SU-DHL-6 (cell line): ENCODE measurements around the gene FBXO46.

Source experiments
- H2AFZ ChIP-seq: fragments of 200-600 bp; sonication (generic); 2 replicates; pipeline ENCODE4 v1.6.1; 2014; ENCODE audit warnings: low read depth, mild to moderate bottlenecking, moderate library complexity, mixed read lengths, antibody characterized with exemption, low read length; ENCODE audit not compliant: severe bottlenecking
- H3F3A ChIP-seq: fragments of 200-600 bp; shearing (Covaris generic); 2 replicates; pipeline ENCODE4 v1.6.0; 2016; ENCODE audit warnings: antibody characterized with exemption, mild to moderate bottlenecking; ENCODE audit not compliant: insufficient read depth
- H3K27ac ChIP-seq: fragments of 200-600 bp; sonication (generic); 2 replicates; pipeline ENCODE4 v1.5.1; 2016; ENCODE audit warnings: low read depth, mild to moderate bottlenecking, low read length, moderate library complexity, mixed read lengths
- H3K27me3 ChIP-seq: fragments of 200-600 bp; sonication (generic), shearing (Covaris generic); 2 replicates; pipeline ENCODE4 v1.6.0; 2014; ENCODE audit warnings: mild to moderate bottlenecking, low read length
- H3K36me3 ChIP-seq: fragments of 200-600 bp; sonication (generic); 2 replicates; pipeline ENCODE4 v1.6.1; 2014; ENCODE audit warnings: mild to moderate bottlenecking, low read length, mixed read lengths
- H3K4me2 ChIP-seq: fragments of 300-600, 200-600 bp; shearing (Covaris generic), sonication (generic); 2 replicates; pipeline ENCODE4 v1.6.0; 2014; ENCODE audit warnings: low read length, low read depth, mild to moderate bottlenecking; ENCODE audit not compliant: poor library complexity, severe bottlenecking
- H3K4me3 ChIP-seq: fragments of 200-600 bp; sonication (generic); 2 replicates; pipeline ENCODE4 v1.5.1; 2014; ENCODE audit warnings: antibody characterized with exemption, low read length, mild to moderate bottlenecking, mixed read lengths; ENCODE audit not compliant: insufficient read depth, poor library complexity, severe bottlenecking
- H3K79me2 ChIP-seq: fragments of 200-600 bp; sonication (generic); 2 replicates; pipeline ENCODE4 v1.6.1; 2014; ENCODE audit warnings: mild to moderate bottlenecking, low read length, moderate library complexity; ENCODE audit not compliant: insufficient read depth
- H3K9ac ChIP-seq: fragments of 200-600 bp; sonication (generic); 2 replicates; pipeline ENCODE4 v1.7.0; 2014; ENCODE audit warnings: mild to moderate bottlenecking, low read length
- H3K9me2 ChIP-seq: fragments of 200-600 bp; sonication (generic); replicated peaks from 2 replicates; pipeline ENCODE4 v1.6.1; 2014; ENCODE audit warnings: low read length; ENCODE audit not compliant: insufficient read depth
- H3K9me3 ChIP-seq: fragments of 200-600 bp; sonication (generic); 2 replicates; pipeline ENCODE4 v1.6.1; 2014; ENCODE audit warnings: low read length, mixed read lengths; ENCODE audit not compliant: insufficient read depth
- H4K20me1 ChIP-seq: fragments of 200-600 bp; sonication (generic); 2 replicates; pipeline ENCODE4 v1.6.1; 2014; ENCODE audit warnings: low read depth, mild to moderate bottlenecking, antibody characterized with exemption, low read length, moderate library complexity, mixed read lengths
- EZH2phosphoT487 ChIP-seq: fragments of 200-600 bp; sonication (generic), shearing (Covaris generic); conservative IDR thresholded peaks from 2 replicates; pipeline ENCODE4 v1.6.1; 2018; ENCODE audit warnings: mild to moderate bottlenecking, antibody characterized with exemption, low read length, moderate library complexity, mixed read lengths
- TF ChIP-seq, protein P1 (sequence below): fragments of 200-600 bp; sonication (generic); IDR thresholded peaks from one replicate; pipeline ENCODE4 v1.5.1; 2017; ENCODE audit warnings: antibody characterized with exemption, mild to moderate bottlenecking, low read length, moderate library complexity; ENCODE audit not compliant: insufficient read depth, poor library complexity, severe bottlenecking

The FBXO46 gene

DNA sequence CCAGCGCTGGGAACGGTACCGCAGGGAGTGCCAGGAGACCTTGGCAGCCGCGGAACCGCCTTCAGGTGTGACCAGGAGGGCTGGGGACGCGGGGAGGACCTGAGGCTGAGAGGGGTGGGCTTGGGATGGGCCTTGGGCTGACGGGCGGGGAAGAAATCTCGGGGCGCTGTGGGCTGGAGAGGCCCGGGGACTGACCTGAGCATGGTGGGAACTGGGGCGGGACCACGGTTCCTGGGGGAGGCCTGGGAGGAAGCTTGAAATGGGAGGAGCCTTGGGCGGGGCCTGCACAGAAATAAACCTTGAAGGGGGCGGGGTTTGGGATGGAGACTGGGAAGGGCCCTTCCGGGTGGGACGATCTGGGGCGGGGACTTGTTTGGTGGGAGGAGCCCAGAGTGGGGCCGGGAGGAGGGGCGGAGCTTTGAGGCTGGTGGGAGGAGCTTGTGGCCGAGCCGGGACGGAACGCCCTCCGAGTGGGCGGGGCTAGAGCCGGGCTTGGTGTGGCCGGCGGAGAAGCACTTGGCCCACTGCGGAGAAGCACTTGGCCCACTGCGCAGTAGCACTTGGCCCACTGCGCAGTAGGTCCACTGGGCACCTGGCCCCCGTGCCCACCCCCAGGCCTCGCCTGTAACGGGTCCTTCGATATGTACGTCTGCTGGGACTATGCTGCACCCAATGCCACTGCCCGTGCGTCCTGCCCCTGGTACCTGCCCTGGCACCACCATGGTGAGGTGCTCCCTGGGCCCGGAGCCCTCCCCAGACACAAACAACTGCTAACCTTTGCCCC is 59.8 kb downstream of the FBXO46 start:
- no peak overlapping the region for H3K4me2 ChIP-seq
- H3K4me3 ChIP-seq, result no peak overlapping the region
- H3K27me3 ChIP-seq, result no peaks in the 10 kb centered on the region
- no peak overlapping the region for H2AFZ ChIP-seq
- no peaks in the 10 kb centered on the region for H3K9me2 ChIP-seq
- H3K36me3 ChIP-seq, result no peaks in the 10 kb centered on the region
- TF ChIP-seq, protein P1, sequence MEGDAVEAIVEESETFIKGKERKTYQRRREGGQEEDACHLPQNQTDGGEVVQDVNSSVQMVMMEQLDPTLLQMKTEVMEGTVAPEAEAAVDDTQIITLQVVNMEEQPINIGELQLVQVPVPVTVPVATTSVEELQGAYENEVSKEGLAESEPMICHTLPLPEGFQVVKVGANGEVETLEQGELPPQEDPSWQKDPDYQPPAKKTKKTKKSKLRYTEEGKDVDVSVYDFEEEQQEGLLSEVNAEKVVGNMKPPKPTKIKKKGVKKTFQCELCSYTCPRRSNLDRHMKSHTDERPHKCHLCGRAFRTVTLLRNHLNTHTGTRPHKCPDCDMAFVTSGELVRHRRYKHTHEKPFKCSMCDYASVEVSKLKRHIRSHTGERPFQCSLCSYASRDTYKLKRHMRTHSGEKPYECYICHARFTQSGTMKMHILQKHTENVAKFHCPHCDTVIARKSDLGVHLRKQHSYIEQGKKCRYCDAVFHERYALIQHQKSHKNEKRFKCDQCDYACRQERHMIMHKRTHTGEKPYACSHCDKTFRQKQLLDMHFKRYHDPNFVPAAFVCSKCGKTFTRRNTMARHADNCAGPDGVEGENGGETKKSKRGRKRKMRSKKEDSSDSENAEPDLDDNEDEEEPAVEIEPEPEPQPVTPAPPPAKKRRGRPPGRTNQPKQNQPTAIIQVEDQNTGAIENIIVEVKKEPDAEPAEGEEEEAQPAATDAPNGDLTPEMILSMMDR, result no peak
- TF ChIP-seq EZH2phosphoT487, result no peak
- H3K9ac ChIP-seq, result no peak overlapping the region
- no peak overlapping the region for H3K27ac ChIP-seq
- H3K79me2 ChIP-seq, result no peaks in the 10 kb centered on the region
- H3F3A ChIP-seq, result 0 out of 2 replicates have a peak, but pooled peaks cover 5% of the 10 kb centered on the region
- no peaks in the 10 kb centered on the region for H4K20me1 ChIP-seq
- no peaks in the 10 kb centered on the region for H3K9me3 ChIP-seq

DNA sequence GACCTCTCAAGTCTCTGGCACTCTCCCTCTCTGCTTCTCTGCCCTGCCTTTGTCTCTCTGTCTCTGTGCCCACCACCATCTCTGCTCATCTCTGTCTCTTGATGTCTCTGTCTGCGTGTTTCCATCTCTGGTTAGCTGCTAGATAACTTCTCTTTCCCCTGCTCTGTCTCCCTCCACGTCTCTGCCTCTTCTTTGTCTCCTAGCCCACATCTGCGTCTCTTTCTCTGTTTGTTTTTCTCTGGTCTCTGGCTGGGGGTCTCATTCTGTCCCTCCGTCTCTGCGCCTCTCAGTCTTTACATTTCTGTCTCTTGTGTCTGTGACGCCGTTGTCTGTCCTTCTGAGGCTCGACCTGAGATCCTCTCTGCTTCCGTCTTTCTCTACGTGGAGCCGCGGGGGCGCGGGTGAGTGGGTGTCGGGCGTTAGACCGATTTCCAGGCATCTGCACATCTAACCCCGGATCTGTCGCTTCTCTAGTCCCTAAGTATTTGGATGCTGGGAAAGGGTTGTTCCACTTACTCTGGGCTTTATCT is 62.3 kb downstream of the FBXO46 start:
- Histone ChIP-seq H3F3A (0 out of 2 replicates have a peak, but pooled peaks cover 5% of the 10 kb centered on the region), H2AFZ (peak overlapping the region; percentile 71), H3K79me2 (no peaks in the 10 kb centered on the region), H3K4me3 (peak overlapping the region; percentile 74), H3K9me2 (no peaks in the 10 kb centered on the region), H3K9ac (peak overlapping the region; percentile 73), H3K9me3 (no peaks in the 10 kb centered on the region), H3K27ac (peak overlapping the region; percentile 32), H3K4me2 (peak overlapping the region; percentile 88), H3K36me3 (no peaks in the 10 kb centered on the region), H3K27me3 (no peaks in the 10 kb centered on the region), H4K20me1 (no peaks in the 10 kb centered on the region)
- no peak for TF ChIP-seq EZH2phosphoT487
- TF ChIP-seq, protein P1, result no peak

DNA sequence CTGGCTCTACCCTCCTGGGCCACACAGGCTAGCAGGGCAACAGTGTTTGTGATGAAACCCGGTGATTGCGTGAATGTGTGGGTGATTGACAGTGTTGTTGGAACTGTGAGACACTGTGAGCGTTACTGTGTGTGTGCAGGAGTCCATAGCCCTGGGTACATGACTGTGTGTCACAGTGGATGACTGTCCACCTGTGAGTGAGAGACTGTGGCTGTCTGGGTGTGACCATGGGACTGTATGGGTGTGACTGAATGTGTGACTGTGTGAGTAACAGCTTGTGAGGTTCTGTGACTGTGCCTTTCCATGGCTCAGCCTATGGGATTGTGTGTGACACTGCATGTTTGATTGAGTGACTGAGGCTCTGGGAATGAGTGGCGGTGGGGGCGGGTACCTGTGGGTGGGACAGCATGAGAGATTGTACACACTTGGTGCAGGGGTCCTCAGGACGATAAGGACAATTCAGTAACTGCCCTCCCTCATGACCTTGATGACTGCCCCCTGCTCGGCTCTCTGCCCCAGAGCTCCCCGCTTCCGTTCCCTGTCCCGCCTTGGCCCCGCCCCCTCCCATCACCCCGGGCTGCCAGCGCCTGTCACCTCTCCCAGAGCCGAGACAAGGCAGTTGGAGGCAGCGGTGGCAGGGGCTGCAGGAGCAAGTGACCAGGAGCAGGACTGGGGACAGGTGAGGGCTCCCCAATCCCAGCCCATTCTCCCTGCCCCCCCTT is 62.9 kb downstream of the FBXO46 start, which contains the start of gene GIPR:
Gene GIPR (plus strand): TSS at position 602 of the 722 bp plus-strand sequence. CDS start 1,300 bp downstream, outside the sequence.
- Histone ChIP-seq H3K9me3 (no peaks in the 10 kb centered on the region), H3K36me3 (no peaks in the 10 kb centered on the region), H3K9me2 (no peaks in the 10 kb centered on the region), H3K27me3 (no peaks in the 10 kb centered on the region), H3K9ac (peak within 1 kb of the TSS; percentile 73), H3K4me2 (peak within 1 kb of the TSS; percentile 88), H3K4me3 (peak within 1 kb of the TSS; percentile 74), H3K79me2 (no peaks in the 10 kb centered on the region), H3K27ac (peak within 1 kb of the TSS; percentile 34), H2AFZ (peak within 1 kb of the TSS; percentile 71), H4K20me1 (no peaks in the 10 kb centered on the region), H3F3A (0 out of 2 replicates have a peak, but pooled peaks cover 5% of the 10 kb centered on the region)
- TF ChIP-seq EZH2phosphoT487, result no peak
- TF ChIP-seq, protein P1, result no peak
